NB4 (cell line): ENCODE measurements around the gene PPP1R37.

ENCODE experiments used
- POLR2A ChIP-seq: IDR thresholded peaks from 2 replicates; pipeline ENCODE4 v1.6.1; 2011; ENCODE audit warnings: mild to moderate bottlenecking; ENCODE audit not compliant: insufficient read length; ENCODE audit errors: extremely low read depth
- TF ChIP-seq, protein P1 (sequence below): IDR thresholded peaks from one replicate; pipeline ENCODE4 v1.5.1; 2012; ENCODE audit warnings: low read depth, low read length

DNA sequence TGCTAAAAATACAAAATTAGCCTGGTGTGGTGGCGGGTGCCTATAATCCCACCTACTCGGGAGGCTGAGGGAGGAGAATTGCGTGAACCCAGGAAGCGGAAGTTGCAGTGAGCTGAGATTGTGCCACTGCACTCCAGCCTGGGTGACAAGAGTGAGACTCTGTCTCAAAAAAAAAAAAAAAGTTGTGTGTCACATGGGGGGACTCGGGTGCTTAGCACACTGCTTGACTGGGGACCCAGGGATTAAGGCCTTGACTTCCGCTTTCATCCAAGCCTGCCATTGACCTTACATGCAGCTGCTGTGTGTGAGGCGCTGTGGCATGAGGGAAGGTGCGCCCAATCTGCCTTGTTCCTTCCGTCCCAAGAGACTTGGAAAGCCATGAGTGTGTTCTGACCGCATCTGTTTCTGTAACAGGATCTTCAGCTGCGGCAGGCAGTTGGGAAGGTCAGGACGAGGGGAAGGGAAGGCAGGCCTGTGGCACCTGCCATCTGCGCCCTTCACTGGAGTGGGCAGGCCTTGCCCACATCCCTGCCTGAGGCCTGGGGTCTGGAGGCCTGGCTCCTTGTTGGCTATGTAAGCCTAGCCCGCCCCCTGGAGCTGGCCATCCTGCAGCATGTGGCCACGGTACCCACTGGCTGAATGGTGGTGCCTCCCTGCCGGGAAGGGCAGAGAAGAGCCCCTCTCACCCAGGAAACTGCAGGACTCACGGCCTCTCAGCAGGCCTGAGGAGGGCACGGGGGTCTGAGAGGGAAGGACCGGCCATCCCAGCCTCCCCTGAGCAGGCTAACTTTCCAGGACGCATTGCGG lies 23.0 kb downstream of the PPP1R37 start:
- TF ChIP-seq POLR2A: no peak
- TF ChIP-seq, protein P1, sequence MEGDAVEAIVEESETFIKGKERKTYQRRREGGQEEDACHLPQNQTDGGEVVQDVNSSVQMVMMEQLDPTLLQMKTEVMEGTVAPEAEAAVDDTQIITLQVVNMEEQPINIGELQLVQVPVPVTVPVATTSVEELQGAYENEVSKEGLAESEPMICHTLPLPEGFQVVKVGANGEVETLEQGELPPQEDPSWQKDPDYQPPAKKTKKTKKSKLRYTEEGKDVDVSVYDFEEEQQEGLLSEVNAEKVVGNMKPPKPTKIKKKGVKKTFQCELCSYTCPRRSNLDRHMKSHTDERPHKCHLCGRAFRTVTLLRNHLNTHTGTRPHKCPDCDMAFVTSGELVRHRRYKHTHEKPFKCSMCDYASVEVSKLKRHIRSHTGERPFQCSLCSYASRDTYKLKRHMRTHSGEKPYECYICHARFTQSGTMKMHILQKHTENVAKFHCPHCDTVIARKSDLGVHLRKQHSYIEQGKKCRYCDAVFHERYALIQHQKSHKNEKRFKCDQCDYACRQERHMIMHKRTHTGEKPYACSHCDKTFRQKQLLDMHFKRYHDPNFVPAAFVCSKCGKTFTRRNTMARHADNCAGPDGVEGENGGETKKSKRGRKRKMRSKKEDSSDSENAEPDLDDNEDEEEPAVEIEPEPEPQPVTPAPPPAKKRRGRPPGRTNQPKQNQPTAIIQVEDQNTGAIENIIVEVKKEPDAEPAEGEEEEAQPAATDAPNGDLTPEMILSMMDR: no peak
